MCF 10A (cell line): Measurements from ENCODE around the gene SOWAHA. TPM values are rescaled to one million over a fixed set of nuclear protein-coding genes. Genes with fewer than 3 reads are reported as not detected.

Source experiments
- BruUV-seq: library from RNA; stranded (reverse); fragments of 400-500 nt; replicated peaks from 2 replicates; lab custom pipeline; 2021; lab: Mats Ljungman, UMichigan
- CTCF ChIA-PET: fragments of 300-600 bp; sonication (Branson Sonifier 250); formaldehyde crosslinking; extraction: SDS; loops from one replicate; lab custom pipeline; 2021; ENCODE audit warnings: antibody characterized with exemption, inconsistent platforms; lab: Yijun Ruan, JAX
- POLR2A ChIA-PET: fragments of 300-600, 350-650 bp; sonication (Branson Sonifier 250); formaldehyde crosslinking; extraction: SDS; loops from one replicate; lab custom pipeline; 2020; ENCODE audit warnings: antibody characterized with exemption, inconsistent platforms; lab: Yijun Ruan, JAX
- DNase-seq: peaks from one replicate; pipeline ENCODE4 v3.0.0-alpha.2; 2018; ENCODE audit not compliant: unreplicated experiment
- H3K27ac Mint-ChIP-seq: one replicate; pipeline ENCODE4 v1.8.0; 2022; ENCODE audit warnings: mild to moderate bottlenecking, low read depth, mixed read lengths; ENCODE audit not compliant: unreplicated experiment
- H3K27me3 Mint-ChIP-seq: one replicate; pipeline ENCODE4 v1.8.0; 2022; ENCODE audit warnings: mixed read lengths; ENCODE audit not compliant: insufficient read depth, unreplicated experiment
- H3K36me3 Mint-ChIP-seq: one replicate; pipeline ENCODE4 v1.8.0; 2022; ENCODE audit warnings: mild to moderate bottlenecking, moderate library complexity, mixed read lengths; ENCODE audit not compliant: insufficient read depth, unreplicated experiment
- H3K4me1 Mint-ChIP-seq: one replicate; pipeline ENCODE4 v1.8.0; 2022; ENCODE audit warnings: mixed read lengths; ENCODE audit not compliant: insufficient read depth, unreplicated experiment
- H3K4me3 Mint-ChIP-seq: one replicate; pipeline ENCODE4 v1.8.0; 2022; ENCODE audit warnings: mild to moderate bottlenecking, moderate library complexity, mixed read lengths; ENCODE audit not compliant: unreplicated experiment
- H3K9me3 Mint-ChIP-seq: one replicate; pipeline ENCODE4 v1.8.0; 2022; ENCODE audit warnings: mixed read lengths; ENCODE audit not compliant: unreplicated experiment
- CTCF ChIP-seq: fragments of 200-600 bp; IDR thresholded peaks from one replicate; pipeline ENCODE4 v1.8.0; 2022; ENCODE audit warnings: antibody characterized with exemption, mild to moderate bottlenecking; ENCODE audit not compliant: unreplicated experiment
- intact Hi-C: fragments of 100-400 bp; cut with micrococcal nuclease; formaldehyde crosslinking; loops from 2 replicates; pipeline ENCODE4 v1.14.1; 2022
- total RNA-seq: library from RNA; stranded (reverse); gene quantifications from 2 replicates; pipeline ENCODE4 v1.2.3, GENCODE V29; 2022

The SOWAHA gene
- total RNA-seq, 1 experiment from 2014 or later = not detected

GRCh38 chr5:132775476-132775961, 37.6 kb upstream of the SOWAHA start:
- intact Hi-C loops = no loop called here
- peak; percentile 16 for DNase-seq
- Mint-ChIP-seq H3K27me3 (no peaks in the 10 kb centered on the region), H3K27ac (peak overlapping the region; percentile 28), H3K36me3 (no peaks in the 10 kb centered on the region), H3K9me3 (no peaks in the 10 kb centered on the region), H3K4me1 (peaks cover 25% of the 10 kb centered on the region), H3K4me3 (peak overlapping the region; percentile 73)
- TF ChIP-seq CTCF = no peak
- POLR2A ChIA-PET = interaction anchor here (0.6 to 2.4 kb wide), 13 partner anchors 8 to 218 kb away, joined by 3 to 15 read pairs (median 5); partner anchors contain the start of genes GDF9, KIF3A, RAD50 and UQCRQ
- BruUV-seq = TSS peak; percentile 54
- CTCF ChIA-PET = interaction anchor here (1.2 to 3.9 kb wide), 3 partner anchors 22 to 54 kb away, joined by 3 to 26 read pairs (median 6); no protein-coding TSS in a partner anchor

GRCh38 chr5:132776131-132776937, 36.8 kb upstream of the SOWAHA start:
- Mint-ChIP-seq H3K27ac (peak overlapping the region; percentile 28), H3K4me3 (peak overlapping the region; percentile 73), H3K9me3 (no peaks in the 10 kb centered on the region), H3K36me3 (no peaks in the 10 kb centered on the region), H3K27me3 (no peaks in the 10 kb centered on the region), H3K4me1 (peaks cover 25% of the 10 kb centered on the region)
- intact Hi-C loops = loop anchor here (1.0 kb wide), 2 partner anchors 39 to 44 kb away; partner anchors contain the start of gene KIF3A
- peak; percentile 49 for DNase-seq
- BruUV-seq = no TSS peak
- TF ChIP-seq CTCF = no peak
- POLR2A ChIA-PET = interaction anchor here (0.8 to 2.4 kb wide), 16 partner anchors 9 to 219 kb away, joined by 3 to 15 read pairs (median 6); partner anchors contain the start of genes GDF9, KIF3A, RAD50 and UQCRQ
- CTCF ChIA-PET = interaction anchor here (0.5 to 3.9 kb wide), 5 partner anchors 9 to 66 kb away, joined by 3 to 26 read pairs (median 4); no protein-coding TSS in a partner anchor

- no peaks in the 10 kb centered on the region for H3K9me3 Mint-ChIP-seq
- no peak overlapping the region for H3K27ac Mint-ChIP-seq
- ChIA-PET POLR2A (interaction anchor here (1.1 to 2.4 kb wide), 8 partner anchors 10 to 89 kb away, joined by 5 to 14 read pairs (median 7); partner anchors contain the start of genes GDF9, KIF3A and UQCRQ), CTCF (interaction anchor here (0.6 to 3.9 kb wide), 3 partner anchors 10 to 43 kb away, joined by 3 to 26 read pairs (median 3); no protein-coding TSS in a partner anchor)
- no peaks in the 10 kb centered on the region for H3K27me3 Mint-ChIP-seq
- BruUV-seq = no TSS peak
- peaks cover 27% of the 10 kb centered on the region for H3K4me1 Mint-ChIP-seq
- H3K4me3 Mint-ChIP-seq = peak overlapping the region; percentile 73
- no peak for DNase-seq
- no peak for TF ChIP-seq CTCF
- intact Hi-C loops = loop anchor here (1.0 kb wide), 2 partner anchors 40 to 43 kb away; partner anchors contain the start of gene KIF3A
- no peaks in the 10 kb centered on the region for H3K36me3 Mint-ChIP-seq
Observed at GRCh38 chr5:132776938-132777208, 36.2 kb upstream of the SOWAHA start.
